ENCODE data around the gene CSF1.

DNA sequence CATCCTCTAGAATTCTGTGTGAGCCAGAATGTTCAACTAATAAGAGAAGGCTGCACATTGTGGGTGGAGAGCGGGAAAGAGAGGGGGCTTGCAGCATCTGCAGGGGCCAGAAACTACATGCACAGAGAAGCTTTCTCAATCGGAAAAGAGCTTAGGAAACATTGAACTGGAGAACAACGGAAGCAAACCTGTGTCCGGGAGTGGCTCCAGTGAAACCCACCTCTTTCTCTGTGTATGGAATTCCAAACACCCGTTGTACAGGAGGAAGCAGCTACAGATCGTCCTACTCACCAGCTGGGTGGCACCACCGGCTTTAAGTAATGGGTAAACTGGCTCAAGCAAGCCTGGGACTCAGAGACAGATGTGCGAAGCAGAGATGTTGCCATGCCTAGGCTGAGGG, 14.0 kb upstream of the CSF1 start:
- TF ChIP-seq CTCF (IDR thresholded peaks at IDR 0.05) (no peak), POLR2A (IDR thresholded peaks at IDR 0.05) (no peak)
